AG04450 (cell line): ENCODE data around the gene TMEM88. TPM values are rescaled to one million over a fixed set of nuclear protein-coding genes. Genes with fewer than 3 reads are reported as not detected.
"Not testable (repeated sequence)": the region's sequence is repeated elsewhere in the genome, so short reads cannot be mapped to it uniquely, and the experiment has no call there.

Experiments used
- CTCF ChIA-PET: fragments of 300-600, 350-600 bp; formaldehyde crosslinking; extraction: SDS; loops from one replicate; lab custom pipeline; 2022; ENCODE audit warnings: antibody characterized with exemption, inconsistent platforms; lab: Charles Lee
- POLR2A ChIA-PET: fragments of 350-600 bp; formaldehyde crosslinking; extraction: SDS; loops from one replicate; lab custom pipeline; 2021; ENCODE audit warnings: antibody characterized with exemption, inconsistent platforms; lab: Yijun Ruan, JAX
- DNase-seq: peaks from one replicate; pipeline ENCODE4 v3.0.0-alpha.2; 2011; ENCODE audit warnings: low read depth, low spot score
- H3K27ac ChIP-seq: one replicate; pipeline ENCODE4 v1.5.1; 2012; ENCODE audit warnings: low read depth, low read length, control low read depth
- H3K27me3 ChIP-seq: one replicate; pipeline ENCODE4 v1.6.0; 2012; ENCODE audit warnings: low read length; ENCODE audit not compliant: control insufficient read depth, insufficient read depth
- H3K4me3 ChIP-seq: 2 replicates; pipeline ENCODE4 v1.5.1; 2011; ENCODE audit warnings: mild to moderate bottlenecking, low read depth, low read length, control low read depth
- H3K9me3 ChIP-seq: 2 replicates; pipeline ENCODE4 v1.5.1; 2012; ENCODE audit warnings: low read length; ENCODE audit not compliant: control insufficient read depth, insufficient read depth
- CTCF ChIP-seq: IDR thresholded peaks from 2 replicates; pipeline ENCODE4 v1.5.1; 2011; ENCODE audit warnings: low read depth, low read length, control low read depth, inconsistent platforms
- polyA minus RNA-seq: library from RNA; depleted of rRNA, polyadenylated mRNA; stranded (reverse); fragments of >200 nt; gene quantifications from 2 replicates; pipeline ENCODE4 v1.2.3, GENCODE V29; 2011; rRNA and poly(A)+ RNA removed
- polyA plus RNA-seq: library from polyadenylated mRNA; depleted of rRNA; stranded (reverse); fragments of >200 nt; gene quantifications from 2 replicates; pipeline ENCODE4 v1.2.3, GENCODE V29; 2011; rRNA removed

TMEM88 gene
- polyA plus RNA-seq, result 0.29 and 0.45 TPM in 2 replicates
- 0.78 TPM in 1 of 2 replicates, not detected in the other for polyA minus RNA-seq

GRCh38 chr17:7854851-7855659 is at the start of gene TMEM88:
Gene TMEM88 (plus strand): TSS chr17:7855066. CDS start chr17:7855075, 9 bp downstream.
- DNase-seq, result no peak
- peak within 1 kb of the TSS; percentile 91 for H3K27ac ChIP-seq
- no peaks in the 10 kb centered on the region for H3K27me3 ChIP-seq
- H3K9me3 ChIP-seq, result no peaks in the 10 kb centered on the region; the same call in 1 of the 2 replicates
- CTCF ChIA-PET, result no interaction called here
- POLR2A ChIA-PET, result interaction anchor here (1.0 to 2.3 kb wide), 2 partner anchors 12 to 21 kb away, joined by 3 to 16 read pairs; partner anchors contain the start of gene KDM6B
- TF ChIP-seq CTCF, result no peak
- H3K4me3 ChIP-seq, result peak within 1 kb of the TSS; percentile 81; the same call in 1 of the 2 replicates

DNA sequence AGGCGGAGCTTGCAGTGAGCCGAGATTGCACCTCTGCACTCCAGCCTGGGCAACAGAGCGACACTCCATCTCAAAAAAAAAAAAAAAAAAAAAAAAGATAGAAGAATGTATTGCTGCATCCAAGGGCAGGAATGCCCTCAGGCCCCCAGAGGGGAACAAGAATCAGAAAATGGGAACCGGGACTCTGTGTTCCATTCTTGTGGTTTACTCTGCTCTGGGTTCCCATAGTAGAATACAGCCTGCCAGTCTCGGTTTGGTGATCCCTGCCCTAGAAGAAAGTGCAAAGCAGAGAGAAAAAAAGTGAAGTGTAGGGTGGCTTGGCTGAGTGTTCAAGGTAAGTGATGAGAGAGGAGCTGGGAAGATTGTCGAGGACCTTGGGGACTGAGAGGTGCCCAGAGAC is 48.3 kb upstream of the TMEM88 start:
- Histone ChIP-seq H3K27me3 (peaks cover 2% of the 10 kb centered on the region), H3K9me3 (no peaks in the 10 kb centered on the region; the same call in 1 of the 2 replicates), H3K27ac (no peak overlapping the region), H3K4me3 (no peak overlapping the region)
- no peak for DNase-seq
- ChIA-PET CTCF (no interaction called here), POLR2A (no interaction called here)
- TF ChIP-seq CTCF, result no peak

- no peak overlapping the region for H3K4me3 ChIP-seq
- ChIA-PET POLR2A (interaction anchor here (0.6 kb wide), 1 partner anchor 205 kb away, joined by 3 read pairs; no protein-coding TSS in a partner anchor), CTCF (interaction anchor here (0.6 kb wide), 1 partner anchor 16 kb away, joined by 3 read pairs; no protein-coding TSS in a partner anchor)
These were observed 47.7 kb upstream of the TMEM88 start for GRCh38 chr17:7807206-7807605.

DNA sequence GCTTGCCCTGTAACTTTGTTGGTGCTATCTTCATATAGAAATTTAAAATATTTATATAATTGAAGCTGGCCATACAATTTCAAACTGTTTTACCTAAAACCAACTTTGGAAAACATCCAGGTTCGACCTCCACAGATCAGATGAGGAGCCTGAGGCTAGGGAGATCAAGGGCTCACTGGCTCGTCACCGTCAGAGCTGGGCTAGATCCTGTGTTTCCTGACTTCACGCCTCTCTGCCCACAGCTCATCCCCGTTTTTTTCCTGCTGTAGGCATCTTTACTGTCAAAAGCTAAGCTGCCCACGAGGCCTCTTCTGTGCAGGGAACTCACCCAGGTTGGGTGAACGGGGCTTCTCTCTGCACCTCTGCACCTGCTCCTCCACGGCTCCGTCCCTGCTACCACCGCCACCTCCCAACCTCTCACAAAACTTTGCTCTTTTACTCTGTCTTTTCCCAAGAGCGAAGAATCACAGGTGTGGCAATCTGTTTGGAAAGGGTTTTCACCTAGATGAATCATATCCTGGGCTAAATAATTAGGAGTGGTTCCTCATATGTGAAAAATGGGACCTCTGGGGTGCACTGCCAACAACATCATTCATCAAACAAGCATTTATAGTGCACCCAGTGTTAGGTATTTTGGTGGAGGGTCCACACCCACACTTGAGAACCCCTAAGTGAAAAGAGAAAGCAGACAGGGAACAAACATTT is 45.6 kb upstream of the TMEM88 start:
- no peak overlapping the region for H3K4me3 ChIP-seq
- H3K27ac ChIP-seq, result no peak overlapping the region
- CTCF ChIA-PET, result interaction anchor here (1.0 kb wide), 1 partner anchor 13 kb away, joined by 3 read pairs; no protein-coding TSS in a partner anchor
- no peaks in the 10 kb centered on the region for H3K27me3 ChIP-seq
- H3K9me3 ChIP-seq, result no peaks in the 10 kb centered on the region; the same call in 1 of the 2 replicates
- TF ChIP-seq CTCF, result no peak
- DNase-seq, result no peak
- POLR2A ChIA-PET, result no interaction called here

More at GRCh38 chr17:7807206-7807605, 47.7 kb upstream of the TMEM88 start:
- Histone ChIP-seq H3K27ac (no peak overlapping the region), H3K27me3 (no peaks in the 10 kb centered on the region), H3K9me3 (no peaks in the 10 kb centered on the region; the same call in 1 of the 2 replicates)
- DNase-seq, result no peak
- TF ChIP-seq CTCF, result no peak

GRCh38 chr17:7809791-7810343 is 45.0 kb upstream of the TMEM88 start:
- H3K4me3 ChIP-seq, H3K27me3 ChIP-seq, H3K9me3 ChIP-seq, H3K27ac ChIP-seq, POLR2A ChIA-PET, DNase-seq, CTCF ChIA-PET: not testable (repeated sequence)
